Effector memory CD4-positive, alpha-beta T cell (primary cell): ENCODE data around the gene MAPRE3.

Source experiments
- DNase-seq, 3 donors: peaks; one replicate each; pipeline ENCODE4 v3.0.0-alpha.2; 2020
- H3K27ac ChIP-seq: 2 replicates; pipeline ENCODE4 v1.7.0; 2013; ENCODE audit warnings: mild to moderate bottlenecking, low read length, moderate library complexity; ENCODE audit not compliant: insufficient read depth, poor library complexity, severe bottlenecking
- H3K27me3 ChIP-seq: replicated peaks from 2 replicates; pipeline ENCODE4 v1.7.0; 2013; ENCODE audit warnings: mild to moderate bottlenecking, low read length; ENCODE audit not compliant: insufficient read depth, control insufficient read depth, poor library complexity, severe bottlenecking
- H3K36me3 ChIP-seq: 2 replicates; pipeline ENCODE4 v1.7.0; 2013; ENCODE audit warnings: mild to moderate bottlenecking, low read length, moderate library complexity; ENCODE audit not compliant: control insufficient read depth, insufficient read depth
- H3K4me1 ChIP-seq: 2 replicates; pipeline ENCODE4 v1.7.0; 2013; ENCODE audit warnings: low read length, mild to moderate bottlenecking; ENCODE audit not compliant: control insufficient read depth, insufficient read depth, poor library complexity, severe bottlenecking
- H3K4me3 ChIP-seq: 2 replicates; pipeline ENCODE4 v1.7.0; 2013; ENCODE audit warnings: low read length, low read depth, mild to moderate bottlenecking; ENCODE audit not compliant: insufficient read depth, poor library complexity, severe bottlenecking
- H3K9me3 ChIP-seq: 2 replicates; pipeline ENCODE4 v1.7.0; 2013; ENCODE audit warnings: mild to moderate bottlenecking, low read length, moderate library complexity; ENCODE audit not compliant: control insufficient read depth

MAPRE3 gene

GRCh38 chr2:27008678-27009077 lies 38.2 kb downstream of the MAPRE3 start:
- no peak for DNase-seq
- Histone ChIP-seq H3K27me3 (no peaks in the 10 kb centered on the region), H3K9me3 (no peaks in the 10 kb centered on the region), H3K36me3 (no peaks in the 10 kb centered on the region), H3K4me1 (no peaks in the 10 kb centered on the region), H3K4me3 (no peak overlapping the region), H3K27ac (no peak overlapping the region)

- Histone ChIP-seq H3K27ac (no peak overlapping the region), H3K27me3 (no peaks in the 10 kb centered on the region), H3K9me3 (no peaks in the 10 kb centered on the region), H3K4me3 (no peak overlapping the region), H3K36me3 (no peaks in the 10 kb centered on the region), H3K4me1 (no peaks in the 10 kb centered on the region)
- DNase-seq: no peak
Measured at GRCh38 chr2:27009083-27009482, 38.6 kb downstream of the MAPRE3 start.

DNA sequence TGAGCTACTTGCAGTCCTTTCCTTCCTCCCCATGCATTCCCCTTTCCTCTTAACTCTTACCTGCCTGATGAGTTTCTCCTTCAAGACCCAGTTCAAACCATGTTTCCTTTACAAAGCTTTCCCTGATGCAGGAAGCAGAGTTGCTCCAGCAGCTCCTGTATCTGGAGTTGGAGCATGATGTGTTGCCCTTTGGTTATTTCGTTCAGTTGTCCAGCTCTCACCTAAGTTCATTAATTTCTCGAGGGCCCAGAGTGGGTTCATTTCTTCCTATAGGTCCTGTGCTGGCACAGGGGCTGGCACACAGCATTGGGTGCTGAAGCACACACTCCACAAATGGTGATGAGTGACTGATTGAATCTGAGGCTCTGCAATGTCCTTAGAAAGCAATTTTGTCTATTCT lies 39.3 kb downstream of the MAPRE3 start:
- no peak overlapping the region for H3K27ac ChIP-seq

DNA sequence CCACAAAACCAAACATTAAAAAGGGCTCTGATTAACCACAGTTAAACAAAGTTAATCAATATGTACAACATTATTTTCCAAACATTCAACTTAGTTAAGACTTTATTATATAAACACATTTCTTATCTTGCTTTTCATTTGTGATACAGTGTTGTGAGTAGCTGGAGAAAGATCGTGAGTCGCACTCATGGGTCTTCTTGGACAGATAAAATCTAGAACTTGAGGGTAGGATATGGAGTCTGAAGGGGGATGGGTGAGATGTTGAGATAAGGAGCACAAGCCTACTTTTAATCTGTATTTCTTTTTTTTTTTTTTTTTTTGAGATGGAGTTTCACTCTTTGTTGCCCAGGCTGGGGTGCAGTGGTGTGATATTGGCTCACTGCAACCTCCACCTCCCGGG lies 39.7 kb downstream of the MAPRE3 start:
- H3K4me1 ChIP-seq: no peaks in the 10 kb centered on the region
- H3K27ac ChIP-seq: no peak overlapping the region
- DNase-seq: no peak
- no peaks in the 10 kb centered on the region for H3K36me3 ChIP-seq
- no peaks in the 10 kb centered on the region for H3K27me3 ChIP-seq
- no peak overlapping the region for H3K4me3 ChIP-seq
- no peaks in the 10 kb centered on the region for H3K9me3 ChIP-seq

More for the DNA sequence above, 39.3 kb downstream of the MAPRE3 start:
- Histone ChIP-seq H3K4me3 (no peak overlapping the region), H3K4me1 (no peaks in the 10 kb centered on the region), H3K36me3 (no peaks in the 10 kb centered on the region), H3K27me3 (no peaks in the 10 kb centered on the region), H3K9me3 (no peaks in the 10 kb centered on the region)
- DNase-seq: no peak

GRCh38 chr2:27013738-27014137 lies 43.3 kb downstream of the MAPRE3 start:
- no peaks in the 10 kb centered on the region for H3K9me3 ChIP-seq
- H3K27ac ChIP-seq: no peak overlapping the region
- no peak overlapping the region for H3K4me3 ChIP-seq
- H3K4me1 ChIP-seq: no peaks in the 10 kb centered on the region
- DNase-seq: no peak
- H3K27me3 ChIP-seq: no peaks in the 10 kb centered on the region
- no peaks in the 10 kb centered on the region for H3K36me3 ChIP-seq

GRCh38 chr2:27014771-27015433 lies 44.5 kb downstream of the MAPRE3 start:
- Histone ChIP-seq H3K27ac (no peak overlapping the region), H3K4me3 (no peak overlapping the region), H3K36me3 (no peaks in the 10 kb centered on the region), H3K4me1 (no peaks in the 10 kb centered on the region), H3K9me3 (no peaks in the 10 kb centered on the region), H3K27me3 (no peaks in the 10 kb centered on the region)
- DNase-seq: no peak

GRCh38 chr2:27016801-27017325 lies 46.4 kb downstream of the MAPRE3 start:
- Histone ChIP-seq H3K4me1 (no peaks in the 10 kb centered on the region), H3K36me3 (no peaks in the 10 kb centered on the region), H3K9me3 (no peaks in the 10 kb centered on the region), H3K4me3 (no peak overlapping the region), H3K27ac (no peak overlapping the region), H3K27me3 (no peaks in the 10 kb centered on the region)
- DNase-seq: peak in 1 of 3 donors; percentile 16

DNA sequence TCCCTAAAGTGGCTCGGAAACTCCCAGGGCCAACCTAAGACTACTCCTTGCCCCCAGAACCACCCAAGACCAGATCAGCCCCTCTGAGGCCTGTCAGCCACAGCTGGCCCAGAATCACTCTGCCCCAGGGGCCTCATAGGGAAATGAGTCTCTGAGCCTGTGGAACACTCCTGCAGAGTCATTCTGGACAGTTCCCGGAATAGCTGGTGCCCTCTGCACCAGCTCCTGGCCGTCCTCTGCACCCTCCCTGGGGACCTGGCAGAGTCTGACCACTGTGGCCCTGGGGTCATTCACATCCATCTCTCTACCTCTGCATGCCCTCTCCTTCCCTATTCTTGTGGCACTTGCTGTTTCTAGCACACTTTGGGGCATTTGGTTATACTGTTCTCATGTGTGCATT lies 47.7 kb downstream of the MAPRE3 start:
- no peaks in the 10 kb centered on the region for H3K4me1 ChIP-seq
- H3K36me3 ChIP-seq: no peaks in the 10 kb centered on the region
- H3K27me3 ChIP-seq: no peaks in the 10 kb centered on the region
- DNase-seq: no peak
- no peaks in the 10 kb centered on the region for H3K9me3 ChIP-seq
- H3K4me3 ChIP-seq: no peak overlapping the region
- H3K27ac ChIP-seq: no peak overlapping the region

DNA sequence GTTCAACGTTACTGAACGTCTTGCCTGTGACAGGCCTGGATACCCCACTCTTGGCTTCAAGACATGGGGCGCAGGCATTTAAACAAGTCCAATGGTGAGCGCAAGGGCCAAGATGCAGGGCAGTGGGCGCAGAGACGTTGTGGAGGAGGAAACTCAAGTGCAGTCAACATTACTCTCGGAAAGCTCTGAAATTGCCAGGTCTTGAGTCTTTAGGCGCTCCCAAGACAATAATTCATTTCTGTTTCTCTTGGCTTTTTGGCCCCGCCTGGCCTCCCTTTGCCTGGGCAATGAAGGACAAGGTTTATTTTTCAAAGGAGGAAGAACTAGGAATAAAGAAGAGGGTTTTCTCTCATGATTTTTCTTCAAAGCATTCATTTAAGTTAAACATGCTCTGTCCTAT lies 49.0 kb downstream of the MAPRE3 start:
- Histone ChIP-seq H3K4me3 (no peak overlapping the region), H3K27ac (no peak overlapping the region), H3K27me3 (no peaks in the 10 kb centered on the region), H3K4me1 (no peaks in the 10 kb centered on the region), H3K36me3 (no peaks in the 10 kb centered on the region), H3K9me3 (no peaks in the 10 kb centered on the region)
- no peak for DNase-seq

GRCh38 chr2:27019931-27020855 lies 49.8 kb downstream of the MAPRE3 start:
- H3K36me3 ChIP-seq: no peaks in the 10 kb centered on the region
- no peak for DNase-seq
- H3K4me3 ChIP-seq: no peak overlapping the region
- H3K27ac ChIP-seq: no peak overlapping the region
- H3K27me3 ChIP-seq: no peaks in the 10 kb centered on the region
- no peaks in the 10 kb centered on the region for H3K4me1 ChIP-seq
- no peaks in the 10 kb centered on the region for H3K9me3 ChIP-seq
